HCT116 (cell line): ENCODE measurements around the gene HRC. TPM values are rescaled to one million over a fixed set of nuclear protein-coding genes. Genes with fewer than 3 reads are reported as not detected.
A peak's percentile ranks its signal among the peaks of the same experiment; 100 is the strongest.

Source experiments
- ATAC-seq: fragments of 200-7000 bp; cut with Tn5 transposase; 2 replicates; pipeline ENCODE4 v1.9.1; 2020; ENCODE audit warnings: mild to moderate bottlenecking, moderate library complexity
- BruUV-seq: library from RNA; stranded (reverse); fragments of 400-500 nt; replicated peaks from 2 replicates; lab custom pipeline; 2021; lab: Mats Ljungman, UMichigan
- CTCF ChIA-PET: fragments of 300-600 bp; sonication (Branson Sonifier 250); formaldehyde crosslinking; loops from one replicate; lab custom pipeline; 2021; ENCODE audit warnings: antibody characterized with exemption; lab: Charles Lee
- POLR2A ChIA-PET: fragments of 300-600, 350-600 bp; sonication (Branson Sonifier 250); formaldehyde crosslinking; loops from one replicate; lab custom pipeline; 2021; ENCODE audit warnings: antibody characterized with exemption; lab: Charles Lee
- RAD21 ChIA-PET, 2 experiments: fragments of 300-600 bp; sonication (Branson Sonifier 250); formaldehyde crosslinking; loops; one replicate each; lab custom pipeline; 2023; ENCODE audit warnings: low total read pairs in 2 of 2; ENCODE audit not compliant: uncharacterized antibody in 2 of 2, unreplicated experiment in 2 of 2, low non-redundant PET in 1 of 2; lab: Charles Lee
- DNase-seq: peaks from one replicate; pipeline ENCODE4 v3.0.0-alpha.2; 2010; ENCODE audit warnings: low read depth, low spot score
- H2AFZ ChIP-seq: fragments of 200-600 bp; shearing (Covaris generic), sonication (generic); 2 replicates; pipeline ENCODE4 v1.6.1; 2017; ENCODE audit warnings: low read depth, mixed run types, mixed read lengths, antibody characterized with exemption, low read length; ENCODE audit not compliant: poor library complexity, severe bottlenecking
- H3K27ac ChIP-seq: 2 replicates; pipeline ENCODE4 v1.5.1; 2012; ENCODE audit warnings: low read depth, low read length
- H3K27me3 ChIP-seq: fragments of 200-600 bp; sonication (generic); 2 replicates; pipeline ENCODE4 v1.6.1; 2016; ENCODE audit warnings: mixed run types, low read length, mixed read lengths; ENCODE audit not compliant: insufficient read depth
- H3K36me3 ChIP-seq, 2 experiments: fragments of 200-500 bp in 1 of 2; fragments of 200-600 bp in 1 of 2; sonication (Bioruptor generic) in 1 of 2; sonication (generic) in 1 of 2; 2 replicates each; pipeline versions ENCODE4 v1.5.1 to v1.6.1; 2014 to 2016; ENCODE audit warnings: low read length in 2 of 2, inconsistent platforms in 1 of 2, mixed read lengths in 1 of 2, mixed run types in 1 of 2; ENCODE audit not compliant: insufficient read depth in 2 of 2, control insufficient read depth in 1 of 2
- H3K4me1 ChIP-seq, 2 experiments: fragments of 200-600 bp in 1 of 2; sonication (generic) in 1 of 2; 2 replicates each; pipeline versions ENCODE4 v1.5.1 to v1.6.1; 2012 to 2017; ENCODE audit warnings: low read length in 2 of 2, inconsistent platforms in 1 of 2, mild to moderate bottlenecking in 1 of 2, mixed read lengths in 1 of 2, mixed run types in 1 of 2, moderate library complexity in 1 of 2; ENCODE audit not compliant: insufficient read depth in 2 of 2, control insufficient read depth in 1 of 2
- H3K4me2 ChIP-seq: fragments of 200-600 bp; sonication (generic); 2 replicates; pipeline ENCODE4 v1.6.1; 2017; ENCODE audit warnings: mixed run types, low read length, mixed read lengths
- H3K4me3 ChIP-seq, 2 experiments: fragments of 200-600 bp in 1 of 2; sonication (generic) in 1 of 2; replicated peaks in 1 of 2; 2 replicates each; pipeline ENCODE4 v1.5.1; 2011 to 2016; ENCODE audit warnings: low read length in 2 of 2, control low read depth in 1 of 2, low read depth in 1 of 2, mild to moderate bottlenecking in 1 of 2, mixed read lengths in 1 of 2, mixed run types in 1 of 2
- H3K79me2 ChIP-seq: fragments of 200-600 bp; sonication (generic); 2 replicates; pipeline ENCODE4 v1.6.1; 2017; ENCODE audit warnings: mild to moderate bottlenecking, mixed run types, low read length, moderate library complexity, mixed read lengths; ENCODE audit not compliant: insufficient read depth
- H3K9ac ChIP-seq: fragments of 200-600 bp; sonication (generic); 2 replicates; pipeline ENCODE4 v1.6.1; 2016; ENCODE audit warnings: low read length, mixed read lengths
- H3K9me2 ChIP-seq: fragments of 200-600 bp; sonication (generic), shearing (Covaris generic); 2 replicates; pipeline ENCODE4 v1.6.1; 2017; ENCODE audit warnings: mixed run types, mild to moderate bottlenecking, moderate library complexity; ENCODE audit not compliant: insufficient read depth
- H3K9me3 ChIP-seq, 2 experiments: fragments of 200-500 bp in 1 of 2; fragments of 200-600 bp in 1 of 2; sonication (Bioruptor generic) in 1 of 2; sonication (generic) in 1 of 2; 2 replicates each; pipeline ENCODE4 v1.6.1; 2014 to 2017; ENCODE audit warnings: low read length in 2 of 2, mixed read lengths in 2 of 2, inconsistent platforms in 1 of 2, low read depth in 1 of 2, mild to moderate bottlenecking in 1 of 2, mixed run types in 1 of 2, moderate library complexity in 1 of 2; ENCODE audit not compliant: control insufficient read depth in 1 of 2, insufficient read depth in 1 of 2
- H4K20me1 ChIP-seq: fragments of 200-600 bp; sonication (generic), shearing (Covaris generic); 2 replicates; pipeline ENCODE4 v1.6.1; 2017; ENCODE audit warnings: mixed run types, mild to moderate bottlenecking, moderate library complexity; ENCODE audit not compliant: insufficient read depth
- CEBPB ChIP-seq: IDR thresholded peaks from 2 replicates; pipeline ENCODE4 v1.6.1; 2012; ENCODE audit warnings: low read depth
- EGR1 ChIP-seq: IDR thresholded peaks from 2 replicates; pipeline ENCODE4 v1.6.1; 2012; ENCODE audit warnings: low read depth
- EZH2 ChIP-seq: fragments of 200-600 bp; sonication (generic); IDR thresholded peaks from 2 replicates; pipeline ENCODE4 v1.6.1; 2017; ENCODE audit warnings: antibody characterized with exemption, mixed run types
- FOSL1 ChIP-seq: IDR thresholded peaks from 2 replicates; pipeline ENCODE4 v1.6.1; 2012; ENCODE audit warnings: low read depth
- JUND ChIP-seq: IDR thresholded peaks from 2 replicates; pipeline ENCODE4 v1.6.1; 2012
- POLR2A ChIP-seq: IDR thresholded peaks from 2 replicates; pipeline ENCODE4 v1.7.0; 2011; ENCODE audit warnings: borderline replicate concordance; ENCODE audit not compliant: insufficient read depth, insufficient read length; ENCODE audit errors: extremely low read depth
- POLR2AphosphoS5 ChIP-seq: IDR thresholded peaks from 2 replicates; pipeline ENCODE4 v1.6.1; 2011; ENCODE audit warnings: mild to moderate bottlenecking, low read depth, low read length, moderate library complexity
- RAD21 ChIP-seq: IDR thresholded peaks from 2 replicates; pipeline ENCODE4 v1.6.1; 2012; ENCODE audit warnings: low read depth, mild to moderate bottlenecking
- SP1 ChIP-seq: IDR thresholded peaks from 2 replicates; pipeline ENCODE4 v1.6.1; 2012; ENCODE audit warnings: low read depth
- SRF ChIP-seq: IDR thresholded peaks from 2 replicates; pipeline ENCODE4 v1.6.1; 2012; ENCODE audit warnings: low read depth
- TCF7L2 ChIP-seq: IDR thresholded peaks from 2 replicates; pipeline ENCODE4 v1.7.0; 2011; ENCODE audit warnings: borderline replicate concordance, inconsistent platforms; ENCODE audit not compliant: insufficient read depth, insufficient read length; ENCODE audit errors: extremely low read depth
- YY1 ChIP-seq: IDR thresholded peaks from 2 replicates; pipeline ENCODE4 v1.6.1; 2011; ENCODE audit warnings: low read length, low read depth, moderate library complexity, mild to moderate bottlenecking; ENCODE audit not compliant: insufficient replicate concordance; ENCODE audit errors: extremely low read depth
- ZFX ChIP-seq: fragments of 450-650 bp; IDR thresholded peaks from 2 replicates; pipeline ENCODE4 v1.6.1; 2017
- intact Hi-C: fragments of 100-400 bp; cut with micrococcal nuclease; formaldehyde crosslinking; loops from 2 replicates; pipeline ENCODE4 v1.10.0; 2022
- total RNA-seq: library from RNA; stranded (reverse); gene quantifications from one replicate; pipeline ENCODE4 v1.2.1, GENCODE V29; 2021; ENCODE audit not compliant: unreplicated experiment
- TF ChIP-seq, protein P1 (sequence below): IDR thresholded peaks from 2 replicates; pipeline ENCODE4 v1.6.1; 2012
- TF ChIP-seq, protein P2 (sequence below): IDR thresholded peaks from 2 replicates; pipeline ENCODE4 v1.6.1; 2012
- TF ChIP-seq, protein P3 (sequence below), 3 experiments: fragments of 200-600 bp in 1 of 3; sonication (generic) in 1 of 3; IDR thresholded peaks in 2 of 3; conservative IDR thresholded peaks in 1 of 3; 2 replicates each; pipeline ENCODE4 v1.5.1; 2012 to 2017; ENCODE audit warnings: low read depth in 2 of 3, low read length in 2 of 3, antibody characterized with exemption in 1 of 3, borderline replicate concordance in 1 of 3, control low read depth in 1 of 3, mild to moderate bottlenecking in 1 of 3, mixed read lengths in 1 of 3, mixed run types in 1 of 3, moderate library complexity in 1 of 3; ENCODE audit not compliant: insufficient read depth in 1 of 3
- TF ChIP-seq, protein P4 (sequence below): IDR thresholded peaks from 2 replicates; pipeline ENCODE4 v1.6.1; 2011; ENCODE audit warnings: mild to moderate bottlenecking, low read length, moderate library complexity; ENCODE audit not compliant: insufficient replicate concordance; ENCODE audit errors: extremely low read depth

HRC gene
- total RNA-seq, 1 experiment from 2014 or later, result not detected

DNA sequence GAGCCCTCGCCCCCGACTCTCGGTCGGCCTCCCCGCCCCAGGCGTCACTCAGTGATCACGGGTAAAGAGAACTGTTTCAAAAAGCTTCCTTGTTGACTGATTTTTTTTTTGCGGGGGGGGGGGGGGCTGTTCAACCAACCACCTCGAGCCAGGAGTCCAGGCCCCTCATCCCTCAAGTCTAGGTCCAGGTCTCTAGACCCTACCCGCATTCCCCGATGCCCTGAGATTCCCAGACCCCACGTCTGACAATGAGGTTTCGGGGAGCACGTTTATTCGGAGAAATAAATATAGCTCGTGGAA lies 4.3 kb downstream of the HRC start:
- intact Hi-C loops, result loop anchor here (1.0 kb wide), 1 partner anchor 32 kb away; the partner anchor contains the start of genes C19orf73 and PPFIA3
- H3K36me3 ChIP-seq, result no peaks in the 10 kb centered on the region
- peak overlapping the region; percentile 99 for H3K4me2 ChIP-seq
- BruUV-seq, result no TSS peak
- no peaks in the 10 kb centered on the region for H3K9me2 ChIP-seq
- H3K4me3 ChIP-seq, result peak overlapping the region; percentile 90 to 95
- no peaks in the 10 kb centered on the region for H4K20me1 ChIP-seq
- ChIA-PET RAD21 (interaction anchor here in 1 of 2 experiments (0.7 kb wide), 1 partner anchor 90 kb away, joined by 3 read pairs; no protein-coding TSS in a partner anchor), CTCF (interaction anchor here (0.5 to 3.0 kb wide), 4 partner anchors 48 to 530 kb away, joined by 3 to 17 read pairs (median 9); partner anchors contain the start of gene TEAD2), POLR2A (interaction anchor here (1.1 to 1.6 kb wide), 4 partner anchors 16 to 34 kb away, joined by 3 to 9 read pairs (median 4); no protein-coding TSS in a partner anchor)
- DNase-seq, result no peak
- TF ChIP-seq, protein P1, sequence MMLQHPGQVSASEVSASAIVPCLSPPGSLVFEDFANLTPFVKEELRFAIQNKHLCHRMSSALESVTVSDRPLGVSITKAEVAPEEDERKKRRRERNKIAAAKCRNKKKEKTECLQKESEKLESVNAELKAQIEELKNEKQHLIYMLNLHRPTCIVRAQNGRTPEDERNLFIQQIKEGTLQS, result no peak
- no peak for TF ChIP-seq FOSL1
- TF ChIP-seq, protein P2, sequence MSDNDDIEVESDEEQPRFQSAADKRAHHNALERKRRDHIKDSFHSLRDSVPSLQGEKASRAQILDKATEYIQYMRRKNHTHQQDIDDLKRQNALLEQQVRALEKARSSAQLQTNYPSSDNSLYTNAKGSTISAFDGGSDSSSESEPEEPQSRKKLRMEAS, result no peak
- no peak for TF ChIP-seq SP1
- TF ChIP-seq RAD21, result no peak
- TF ChIP-seq, protein P3, sequence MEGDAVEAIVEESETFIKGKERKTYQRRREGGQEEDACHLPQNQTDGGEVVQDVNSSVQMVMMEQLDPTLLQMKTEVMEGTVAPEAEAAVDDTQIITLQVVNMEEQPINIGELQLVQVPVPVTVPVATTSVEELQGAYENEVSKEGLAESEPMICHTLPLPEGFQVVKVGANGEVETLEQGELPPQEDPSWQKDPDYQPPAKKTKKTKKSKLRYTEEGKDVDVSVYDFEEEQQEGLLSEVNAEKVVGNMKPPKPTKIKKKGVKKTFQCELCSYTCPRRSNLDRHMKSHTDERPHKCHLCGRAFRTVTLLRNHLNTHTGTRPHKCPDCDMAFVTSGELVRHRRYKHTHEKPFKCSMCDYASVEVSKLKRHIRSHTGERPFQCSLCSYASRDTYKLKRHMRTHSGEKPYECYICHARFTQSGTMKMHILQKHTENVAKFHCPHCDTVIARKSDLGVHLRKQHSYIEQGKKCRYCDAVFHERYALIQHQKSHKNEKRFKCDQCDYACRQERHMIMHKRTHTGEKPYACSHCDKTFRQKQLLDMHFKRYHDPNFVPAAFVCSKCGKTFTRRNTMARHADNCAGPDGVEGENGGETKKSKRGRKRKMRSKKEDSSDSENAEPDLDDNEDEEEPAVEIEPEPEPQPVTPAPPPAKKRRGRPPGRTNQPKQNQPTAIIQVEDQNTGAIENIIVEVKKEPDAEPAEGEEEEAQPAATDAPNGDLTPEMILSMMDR (IDR thresholded peaks at IDR 0.05 in 2 of 3, conservative IDR thresholded peaks at IDR 0.05 in 1 of 3; ENCODE audit: borderline replicate concordance in 1 of 3, insufficient read depth in 1 of 3, low read depth in 2 of 3, low read length in 2 of 3), result no peak
- no peak for TF ChIP-seq ZFX
- no peak for TF ChIP-seq JUND
- TF ChIP-seq EGR1, result no peak
- TF ChIP-seq TCF7L2, result no peak
- no peak for TF ChIP-seq POLR2AphosphoS5
- TF ChIP-seq SRF, result no peak
- TF ChIP-seq, protein P4, sequence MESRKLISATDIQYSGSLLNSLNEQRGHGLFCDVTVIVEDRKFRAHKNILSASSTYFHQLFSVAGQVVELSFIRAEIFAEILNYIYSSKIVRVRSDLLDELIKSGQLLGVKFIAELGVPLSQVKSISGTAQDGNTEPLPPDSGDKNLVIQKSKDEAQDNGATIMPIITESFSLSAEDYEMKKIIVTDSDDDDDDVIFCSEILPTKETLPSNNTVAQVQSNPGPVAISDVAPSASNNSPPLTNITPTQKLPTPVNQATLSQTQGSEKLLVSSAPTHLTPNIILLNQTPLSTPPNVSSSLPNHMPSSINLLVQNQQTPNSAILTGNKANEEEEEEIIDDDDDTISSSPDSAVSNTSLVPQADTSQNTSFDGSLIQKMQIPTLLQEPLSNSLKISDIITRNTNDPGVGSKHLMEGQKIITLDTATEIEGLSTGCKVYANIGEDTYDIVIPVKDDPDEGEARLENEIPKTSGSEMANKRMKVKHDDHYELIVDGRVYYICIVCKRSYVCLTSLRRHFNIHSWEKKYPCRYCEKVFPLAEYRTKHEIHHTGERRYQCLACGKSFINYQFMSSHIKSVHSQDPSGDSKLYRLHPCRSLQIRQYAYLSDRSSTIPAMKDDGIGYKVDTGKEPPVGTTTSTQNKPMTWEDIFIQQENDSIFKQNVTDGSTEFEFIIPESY, result no peak
- no peak for TF ChIP-seq POLR2A
- no peak for TF ChIP-seq CEBPB
- TF ChIP-seq YY1, result no peak
- TF ChIP-seq EZH2, result no peak
- H2AFZ ChIP-seq, result no peak overlapping the region
- peaks cover 20 to 51% of the 10 kb centered on the region in 2 experiments for H3K4me1 ChIP-seq
- no peaks in the 10 kb centered on the region for H3K27me3 ChIP-seq
- peak overlapping the region; percentile 98 for H3K9ac ChIP-seq
- ATAC-seq, result no peak
- no peaks in the 10 kb centered on the region for H3K79me2 ChIP-seq
- peak overlapping the region; percentile 94 for H3K27ac ChIP-seq
- H3K9me3 ChIP-seq, result no peaks in the 10 kb centered on the region
